ENCODE results near the gene ITGB4.

ITGB4 gene

GRCh38 chr17:75740215-75740614 is 19.0 kb downstream of the ITGB4 start:
- TF ChIP-seq, protein P1, sequence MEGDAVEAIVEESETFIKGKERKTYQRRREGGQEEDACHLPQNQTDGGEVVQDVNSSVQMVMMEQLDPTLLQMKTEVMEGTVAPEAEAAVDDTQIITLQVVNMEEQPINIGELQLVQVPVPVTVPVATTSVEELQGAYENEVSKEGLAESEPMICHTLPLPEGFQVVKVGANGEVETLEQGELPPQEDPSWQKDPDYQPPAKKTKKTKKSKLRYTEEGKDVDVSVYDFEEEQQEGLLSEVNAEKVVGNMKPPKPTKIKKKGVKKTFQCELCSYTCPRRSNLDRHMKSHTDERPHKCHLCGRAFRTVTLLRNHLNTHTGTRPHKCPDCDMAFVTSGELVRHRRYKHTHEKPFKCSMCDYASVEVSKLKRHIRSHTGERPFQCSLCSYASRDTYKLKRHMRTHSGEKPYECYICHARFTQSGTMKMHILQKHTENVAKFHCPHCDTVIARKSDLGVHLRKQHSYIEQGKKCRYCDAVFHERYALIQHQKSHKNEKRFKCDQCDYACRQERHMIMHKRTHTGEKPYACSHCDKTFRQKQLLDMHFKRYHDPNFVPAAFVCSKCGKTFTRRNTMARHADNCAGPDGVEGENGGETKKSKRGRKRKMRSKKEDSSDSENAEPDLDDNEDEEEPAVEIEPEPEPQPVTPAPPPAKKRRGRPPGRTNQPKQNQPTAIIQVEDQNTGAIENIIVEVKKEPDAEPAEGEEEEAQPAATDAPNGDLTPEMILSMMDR (IDR thresholded peaks at IDR 0.05; ENCODE audit: low read depth, low read length), result no peak
- no peak overlapping the region for H3K4me3 ChIP-seq (replicated peaks in 1 of 2; ENCODE audit: low read depth in 2 of 2, low read length in 2 of 2)
- DNase-seq (ENCODE audit: low read depth in 2 of 2), result no peak

DNA sequence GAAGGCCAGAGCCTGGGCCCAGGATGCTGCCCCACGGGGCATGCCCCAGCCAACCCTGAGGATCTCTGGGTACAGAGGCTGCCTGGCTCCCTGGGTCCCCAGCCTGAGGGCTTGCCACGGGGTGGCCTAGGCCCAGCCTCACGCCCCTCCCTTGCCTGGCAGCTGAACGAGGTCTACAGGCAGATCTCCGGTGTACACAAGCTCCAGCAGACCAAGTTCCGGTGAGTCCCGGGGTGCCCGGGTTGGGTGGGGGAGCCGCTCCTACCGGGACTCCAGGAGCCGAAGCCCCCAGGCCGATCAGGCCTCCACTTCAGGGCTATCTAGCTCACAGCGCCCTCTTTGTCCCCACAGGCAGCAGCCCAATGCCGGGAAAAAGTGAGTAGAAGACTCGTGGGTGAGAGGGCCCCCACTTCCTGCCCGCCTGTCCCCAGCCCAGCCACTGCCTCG is 19.4 kb downstream of the ITGB4 start:
- no peak overlapping the region for H3K4me3 ChIP-seq (replicated peaks in 1 of 2; ENCODE audit: low read depth in 2 of 2, low read length in 2 of 2)
- no peak for DNase-seq (ENCODE audit: low read depth in 2 of 2)
- TF ChIP-seq, protein P1 (IDR thresholded peaks at IDR 0.05; ENCODE audit: low read depth, low read length), result no peak

- no peak overlapping the region for H3K4me3 ChIP-seq (replicated peaks in 1 of 2; ENCODE audit: low read depth in 2 of 2, low read length in 2 of 2)
- TF ChIP-seq, protein P1 (IDR thresholded peaks at IDR 0.05; ENCODE audit: low read depth, low read length), result no peak
- DNase-seq (ENCODE audit: low read depth in 2 of 2), result no peak
These were observed 21.1 kb downstream of the ITGB4 start for GRCh38 chr17:75742337-75742736.

DNA sequence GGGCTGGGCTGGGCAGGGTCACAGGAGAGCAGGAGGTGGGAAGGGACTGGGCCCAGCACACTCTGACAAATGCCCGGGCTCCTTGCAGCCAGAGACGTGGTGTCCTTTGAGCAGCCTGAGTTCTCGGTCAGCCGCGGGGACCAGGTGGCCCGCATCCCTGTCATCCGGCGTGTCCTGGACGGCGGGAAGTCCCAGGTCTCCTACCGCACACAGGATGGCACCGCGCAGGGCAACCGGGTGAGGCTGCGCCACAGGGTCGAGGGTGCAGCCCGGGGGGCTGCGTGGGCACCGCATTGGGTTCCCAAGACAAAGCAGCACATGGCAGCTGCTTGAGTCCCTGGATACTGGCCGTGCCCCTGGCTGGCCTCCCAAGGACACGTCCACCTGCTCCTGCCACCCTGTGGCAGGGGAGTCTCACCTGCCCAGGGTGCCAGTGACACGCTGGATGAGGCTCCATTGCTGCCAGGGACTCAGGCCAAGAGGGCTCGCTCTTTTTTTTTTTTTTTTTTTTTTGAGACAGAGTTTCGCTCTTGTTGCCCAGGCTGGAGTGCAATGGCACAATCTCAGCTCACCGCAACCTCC is 22.5 kb downstream of the ITGB4 start:
- no peak overlapping the region for H3K4me3 ChIP-seq (replicated peaks in 1 of 2; ENCODE audit: low read depth in 2 of 2, low read length in 2 of 2)
- TF ChIP-seq, protein P1 (IDR thresholded peaks at IDR 0.05; ENCODE audit: low read depth, low read length), result no peak
- DNase-seq (ENCODE audit: low read depth in 2 of 2), result no peak

DNA sequence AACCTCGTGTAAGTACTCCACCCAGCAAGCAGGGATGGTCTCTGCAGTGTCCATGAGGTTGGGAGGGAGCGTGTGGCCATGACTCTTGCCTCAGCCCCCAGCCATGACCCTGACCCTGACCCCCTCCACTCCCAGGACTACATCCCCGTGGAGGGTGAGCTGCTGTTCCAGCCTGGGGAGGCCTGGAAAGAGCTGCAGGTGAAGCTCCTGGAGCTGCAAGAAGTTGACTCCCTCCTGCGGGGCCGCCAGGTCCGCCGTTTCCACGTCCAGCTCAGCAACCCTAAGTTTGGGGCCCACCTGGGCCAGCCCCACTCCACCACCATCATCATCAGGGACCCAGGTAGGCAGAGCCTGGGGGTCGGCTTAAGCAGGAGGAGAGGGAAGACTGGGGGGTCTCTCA is 27.4 kb downstream of the ITGB4 start:
- no peak for DNase-seq (ENCODE audit: low read depth in 2 of 2)
- no peak overlapping the region for H3K4me3 ChIP-seq (replicated peaks in 1 of 2; ENCODE audit: low read depth in 2 of 2, low read length in 2 of 2)
- TF ChIP-seq, protein P1 (IDR thresholded peaks at IDR 0.05; ENCODE audit: low read depth, low read length), result no peak

GRCh38 chr17:75749545-75750389 is 28.5 kb downstream of the ITGB4 start:
- TF ChIP-seq, protein P1 (IDR thresholded peaks at IDR 0.05; ENCODE audit: low read depth, low read length), result peak; percentile 80
- no peak overlapping the region for H3K4me3 ChIP-seq (replicated peaks in 1 of 2; ENCODE audit: low read depth in 2 of 2, low read length in 2 of 2)
- peak; percentile 78 to 79 for DNase-seq (ENCODE audit: low read depth in 2 of 2)

Data from cardiac fibroblast (primary cell).